Epithelial cell of proximal tubule (primary cell): Measurements from ENCODE around the gene FCGR1A. TPM values are rescaled to one million over a fixed set of nuclear protein-coding genes. Genes with fewer than 3 reads are reported as not detected.
"Not testable (repeated sequence)": the region's sequence is repeated elsewhere in the genome, so short reads cannot be mapped to it uniquely, and the experiment has no call there.

Experiments
- DNase-seq: peaks from one replicate; pipeline ENCODE4 v3.0.0-alpha.2; 2011; ENCODE audit warnings: low read depth
- H3K4me3 ChIP-seq: 2 replicates; pipeline ENCODE4 v1.5.1; 2011; ENCODE audit warnings: low read depth, mild to moderate bottlenecking, low read length
- total RNA-seq: library from RNA; depleted of rRNA; stranded (reverse); fragments of >200 nt; gene quantifications from 2 replicates; pipeline ENCODE4 v1.2.3, GENCODE V29; 2015

Gene FCGR1A
- total RNA-seq, 1 donor from 2014 or later = not detected

DNA sequence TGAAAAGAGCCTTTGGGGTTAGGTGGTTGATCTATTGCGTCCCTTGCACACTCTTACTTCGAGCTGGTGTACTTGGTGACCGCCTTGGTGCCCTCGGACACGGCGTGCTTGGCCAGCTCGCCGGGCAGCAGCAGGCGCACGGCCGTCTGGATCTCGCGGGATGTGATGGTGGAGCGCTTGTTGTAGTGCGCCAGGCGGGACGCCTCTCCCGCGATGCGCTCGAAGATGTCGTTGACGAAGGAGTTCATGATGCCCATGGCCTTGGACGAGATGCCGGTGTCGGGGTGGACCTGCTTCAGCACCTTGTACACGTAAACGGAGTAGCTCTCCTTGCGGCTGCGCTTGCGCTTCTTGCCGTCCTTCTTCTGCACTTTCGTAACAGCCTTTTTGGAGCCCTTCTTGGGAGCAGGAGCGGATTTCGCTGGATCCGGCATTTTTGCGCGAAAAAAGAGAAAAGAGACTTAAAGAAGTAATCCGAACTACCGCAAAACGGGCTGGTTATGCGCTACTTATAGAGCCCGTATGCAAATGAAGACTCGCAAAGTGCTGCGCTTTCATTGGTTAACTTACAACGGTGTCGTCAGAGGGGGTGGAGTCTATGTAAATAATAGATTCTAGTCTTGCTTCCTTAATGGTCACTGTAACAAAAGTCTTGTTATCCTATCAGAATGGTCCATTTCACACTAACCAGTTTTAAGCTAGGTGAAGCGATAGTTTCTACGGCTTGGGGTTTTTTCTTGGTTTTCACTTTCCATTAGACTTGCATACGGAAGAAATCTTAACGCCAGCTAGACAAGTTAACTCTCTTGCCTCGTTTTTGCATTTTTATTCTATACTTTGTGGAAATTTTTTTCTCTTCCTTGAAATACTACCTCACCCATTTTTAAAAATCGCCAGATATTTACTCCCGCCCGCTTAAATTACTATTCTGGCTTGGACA is 29.7 kb downstream of the FCGR1A start:
- peak overlapping the region; percentile 46 for H3K4me3 ChIP-seq
- peak; percentile 76 for DNase-seq

- DNase-seq = peak; percentile 33
- peak overlapping the region; percentile 46 for H3K4me3 ChIP-seq
Measured at GRCh38 chr1:149812893-149813801, 30.7 kb downstream of the FCGR1A start.

DNA sequence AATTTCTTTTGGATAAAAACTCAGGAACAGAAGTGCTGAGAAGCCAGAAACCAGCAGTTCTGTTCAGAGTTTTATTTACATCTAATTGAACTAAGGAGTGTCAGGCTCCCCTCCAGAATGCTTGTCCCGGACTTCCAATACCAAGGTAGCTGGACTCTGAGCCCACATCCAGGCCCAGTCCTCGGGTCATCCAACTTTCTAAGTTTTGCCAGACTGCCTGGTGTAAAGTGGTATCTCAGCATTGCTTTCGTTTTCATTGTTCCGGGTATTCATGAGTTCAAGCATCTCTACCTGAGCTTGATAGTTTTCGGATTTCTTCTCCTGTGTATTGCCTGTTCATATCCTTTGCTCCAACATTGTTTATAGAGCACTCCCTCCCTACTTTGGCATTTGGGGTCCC is 37.9 kb downstream of the FCGR1A start:
- H3K4me3 ChIP-seq, DNase-seq: not testable (repeated sequence)

DNA sequence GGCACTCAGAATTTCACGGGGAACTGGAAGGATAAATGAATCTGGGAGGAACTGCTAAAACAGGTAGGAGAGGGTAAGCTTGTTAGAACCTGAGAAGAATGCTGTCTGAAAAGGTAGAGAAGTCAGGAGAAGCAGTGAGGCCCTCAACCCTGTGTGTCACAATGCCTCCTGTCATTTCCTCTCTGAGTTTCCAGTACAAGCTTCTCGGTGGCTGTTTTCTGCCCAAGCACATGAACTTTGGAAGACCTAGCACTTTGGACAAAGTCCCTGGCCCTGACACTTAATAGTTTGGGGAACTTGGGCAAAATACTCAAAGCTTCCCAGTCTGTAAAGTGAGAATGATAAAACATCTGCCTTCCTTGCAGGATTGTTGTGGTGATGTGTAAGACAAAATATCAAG is 44.1 kb downstream of the FCGR1A start:
- not testable (repeated sequence) for DNase-seq, H3K4me3 ChIP-seq

GRCh38 chr1:149831764-149832315 is 49.3 kb downstream of the FCGR1A start:
- not testable (repeated sequence) for DNase-seq, H3K4me3 ChIP-seq

DNA sequence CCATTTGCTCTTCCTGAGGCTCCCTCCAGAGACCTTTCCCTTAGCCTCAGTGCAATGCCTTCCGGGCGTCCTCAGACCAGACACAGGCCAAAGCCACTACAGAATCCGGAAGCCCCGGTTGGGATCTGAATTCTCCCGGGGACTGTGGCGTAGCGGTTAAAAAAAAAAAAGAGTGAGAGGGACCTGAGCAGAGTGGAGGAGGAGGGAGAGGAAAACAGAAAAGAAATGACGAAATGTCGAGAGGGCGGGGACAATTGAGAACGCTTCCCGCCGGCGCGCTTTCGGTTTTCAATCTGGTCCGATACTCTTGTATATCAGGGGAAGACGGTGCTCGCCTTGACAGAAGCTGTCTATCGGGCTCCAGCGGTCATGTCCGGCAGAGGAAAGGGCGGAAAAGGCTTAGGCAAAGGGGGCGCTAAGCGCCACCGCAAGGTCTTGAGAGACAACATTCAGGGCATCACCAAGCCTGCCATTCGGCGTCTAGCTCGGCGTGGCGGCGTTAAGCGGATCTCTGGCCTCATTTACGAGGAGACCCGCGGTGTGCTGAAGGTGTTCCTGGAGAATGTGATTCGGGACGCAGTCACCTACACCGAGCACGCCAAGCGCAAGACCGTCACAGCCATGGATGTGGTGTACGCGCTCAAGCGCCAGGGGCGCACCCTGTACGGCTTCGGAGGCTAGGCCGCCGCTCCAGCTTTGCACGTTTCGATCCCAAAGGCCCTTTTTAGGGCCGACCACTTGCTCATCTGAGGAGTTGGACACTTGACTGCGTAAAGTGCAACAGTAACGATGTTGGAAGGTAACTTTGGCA is 50.0 kb downstream of the FCGR1A start:
- H3K4me3 ChIP-seq, DNase-seq: not testable (repeated sequence)

- not testable (repeated sequence) for DNase-seq, H3K4me3 ChIP-seq
Measured at GRCh38 chr1:149833144-149833543, 50.6 kb downstream of the FCGR1A start.

- H3K4me3 ChIP-seq, DNase-seq: not testable (repeated sequence)
Measured at GRCh38 chr1:149841149-149841548, 58.7 kb downstream of the FCGR1A start.

Other genes starting within 250 kb of the FCGR1A start
- gene PPIAL4C, start 198.8 kb upstream of the FCGR1A start, total RNA-seq = not detected in 2 replicates
- gene BOLA1, start 116.9 kb downstream of the FCGR1A start, total RNA-seq = 18.7 and 29.2 TPM in 2 replicates
- gene SV2A, start 135.2 kb downstream of the FCGR1A start, total RNA-seq = 2.9 and 5.9 TPM in 2 replicates
- 7.7 and 14.5 TPM in 2 replicates for gene SF3B4, start 145.1 kb downstream of the FCGR1A start, total RNA-seq
- gene MTMR11, start 154.2 kb downstream of the FCGR1A start, total RNA-seq = 8.9 and 10.1 TPM in 2 replicates
- gene OTUD7B, start 228.0 kb downstream of the FCGR1A start, total RNA-seq = 7.2 and 7.6 TPM in 2 replicates